Esophagus muscularis mucosa (tissue), 4 donors: ENCODE measurements around the gene IP6K3. TPM values are rescaled to one million over a fixed set of nuclear protein-coding genes. Genes with fewer than 3 reads are reported as not detected.
A peak's percentile ranks its signal among the peaks of the same experiment; 100 is the strongest.

ENCODE experiments used
- DNase-seq: peaks from one replicate; pipeline ENCODE4 v3.0.0-alpha.2; 2017; ENCODE audit errors: extremely low spot score
- H3K27ac ChIP-seq, 4 donors: fragments of 200-600 bp; sonication (generic); replicated peaks in 1 of 4; 1 replicate in 3 of 4; 2 replicates in 1 of 4; pipeline ENCODE4 v1.5.1; 2016 to 2019; ENCODE audit warnings: mild to moderate bottlenecking in 1 of 4
- H3K27me3 ChIP-seq, 4 donors: fragments of 200-600 bp; sonication (generic); one replicate each; pipeline versions ENCODE4 v1.5.1 to v1.6.0; 2016 to 2019
- H3K36me3 ChIP-seq, 4 donors: fragments of 200-600 bp; sonication (generic); one replicate each; pipeline ENCODE4 v1.5.1; 2016 to 2019
- H3K4me1 ChIP-seq, 4 donors: fragments of 200-600 bp; sonication (generic); one replicate each; pipeline ENCODE4 v1.5.1; 2016 to 2019
- H3K4me3 ChIP-seq, 4 donors: fragments of 200-600 bp; sonication (generic); 1 replicate in 2 of 4; 2 replicates in 2 of 4; pipeline ENCODE4 v1.5.1; 2016 to 2019; ENCODE audit warnings: mild to moderate bottlenecking in 4 of 4, moderate library complexity in 1 of 4
- H3K9me3 ChIP-seq, 4 donors: fragments of 200-600 bp; sonication (generic); 1 replicate in 3 of 4; 2 replicates in 1 of 4; pipeline ENCODE4 v1.5.1; 2016 to 2019
- CTCF ChIP-seq, 3 experiments: fragments of 200-600 bp in 2 of 3; fragments of 450-650 bp in 1 of 3; sonication (generic) in 2 of 3; IDR thresholded peaks; one replicate each; pipeline ENCODE4 v1.5.1; 2017 to 2019; ENCODE audit warnings: antibody characterized with exemption in 3 of 3, mild to moderate bottlenecking in 2 of 3, moderate library complexity in 1 of 3
- EP300 ChIP-seq: sonication (generic); formaldehyde crosslinking; IDR thresholded peaks from one replicate; pipeline ENCODE4 v1.6.1; 2017; ENCODE audit warnings: antibody characterized with exemption
- POLR2A ChIP-seq: fragments of 450-650 bp; IDR thresholded peaks from one replicate; pipeline ENCODE4 v1.6.1; 2017; ENCODE audit warnings: antibody characterized with exemption, moderate library complexity, mild to moderate bottlenecking, low read depth
- POLR2AphosphoS5 ChIP-seq, 2 donors: sonication (generic); formaldehyde crosslinking; IDR thresholded peaks; one replicate each; pipeline ENCODE4 v1.6.1; 2017; ENCODE audit warnings: antibody characterized with exemption in 2 of 2
- WGBS: methylation state at CpG from one replicate; pipeline ENCODE4 v1.1.5; 2018; 5-methylcytosine and 5-hydroxymethylcytosine counted together
- intact Hi-C: fragments of 100-400 bp; cut with DNase I; formaldehyde crosslinking; loops from one replicate; pipeline ENCODE4 v1.15.1; 2023
- total RNA-seq, 4 donors: library from RNA; depleted of rRNA; stranded (reverse); fragments of >200 nt; gene quantifications; one replicate each; pipeline versions ENCODE4 v1.1.0 to v1.2.1, GENCODE V29; 2016

The IP6K3 gene
- total RNA-seq, 4 donors from 2014 or later: 1.2 to 2.8 (median 1.7) TPM

GRCh38 chr6:33713786-33714185 is 32.9 kb downstream of the IP6K3 start:
- Histone ChIP-seq H3K4me1 (peaks cover 22 to 34% (median 30%) of the 10 kb centered on the region in 4 donors), H3K9me3 (no peaks in the 10 kb centered on the region), H3K27me3 (no peaks in the 10 kb centered on the region), H3K36me3 (peaks cover 0 to 6% (median 1%) of the 10 kb centered on the region in 4 donors), H3K27ac (no peak overlapping the region), H3K4me3 (no peak overlapping the region)
- no peak for TF ChIP-seq POLR2A
- TF ChIP-seq CTCF (IDR thresholded peaks at IDR 0.05): no peak
- TF ChIP-seq POLR2AphosphoS5 (IDR thresholded peaks at IDR 0.05): no peak
- TF ChIP-seq EP300: no peak
- 81% methylated on average over 2 of the region's 2 CpGs for WGBS
- DNase-seq: no peak
- intact Hi-C loops: no loop called here

- H3K9me3 ChIP-seq: no peaks in the 10 kb centered on the region
- H3K4me1 ChIP-seq: peaks cover 22 to 29% (median 25%) of the 10 kb centered on the region in 4 donors
- 83% methylated on average over 3 of the region's 3 CpGs for WGBS
- peaks cover 0 to 14% (median 6%) of the 10 kb centered on the region in 4 donors for H3K36me3 ChIP-seq
- no peak for DNase-seq
- no peak for TF ChIP-seq POLR2AphosphoS5 (IDR thresholded peaks at IDR 0.05)
- no peak for TF ChIP-seq EP300
- no peak for TF ChIP-seq CTCF (IDR thresholded peaks at IDR 0.05)
- no peak for TF ChIP-seq POLR2A
- H3K27ac ChIP-seq: no peak overlapping the region
- intact Hi-C loops: no loop called here
- no peaks in the 10 kb centered on the region for H3K27me3 ChIP-seq
- H3K4me3 ChIP-seq: no peak overlapping the region
Measured at GRCh38 chr6:33712914-33713313, 33.8 kb downstream of the IP6K3 start.

- no peaks in the 10 kb centered on the region for H3K9me3 ChIP-seq
- peak; percentile 98 for DNase-seq
- intact Hi-C loops: no loop called here
- TF ChIP-seq POLR2AphosphoS5 (IDR thresholded peaks at IDR 0.05) (peak; percentile 88 to 94), EP300 (no peak), POLR2A (peak; percentile 57), CTCF (IDR thresholded peaks at IDR 0.05) (peak; percentile 60 to 73 (median 68))
- H3K4me1 ChIP-seq: peaks cover 18 to 23% (median 20%) of the 10 kb centered on the region in 4 donors
- peak within 1 kb of the TSS; percentile 73 to 92 (median 84) for H3K4me3 ChIP-seq
- peaks cover 0 to 28% (median 8%) of the 10 kb centered on the region in 4 donors for H3K36me3 ChIP-seq
- H3K27me3 ChIP-seq: no peaks in the 10 kb centered on the region
- peak within 1 kb of the TSS; percentile 91 to 96 (median 94) for H3K27ac ChIP-seq
- under 1% methylated on average over 30 of the region's 73 CpGs for WGBS
Measured at GRCh38 chr6:33711140-33712129, 35.3 kb downstream of the IP6K3 start, which contains the start of gene UQCC2. Gene UQCC2 (minus strand): TSS chr6:33711700. CDS start chr6:33711686, 14 bp downstream.

GRCh38 chr6:33710296-33711121 is 36.2 kb downstream of the IP6K3 start:
- intact Hi-C loops: no loop called here

More at GRCh38 chr6:33710296-33711121, 36.2 kb downstream of the IP6K3 start:
- WGBS: 83% methylated on average over 15 of the region's 15 CpGs
- H3K9me3 ChIP-seq: no peaks in the 10 kb centered on the region
- H3K27me3 ChIP-seq: no peaks in the 10 kb centered on the region
- H3K4me1 ChIP-seq: peaks cover 18 to 23% (median 20%) of the 10 kb centered on the region in 4 donors
- DNase-seq: no peak
- H3K36me3 ChIP-seq: peaks cover 0 to 28% (median 8%) of the 10 kb centered on the region in 4 donors
- TF ChIP-seq POLR2A: no peak
- no peak for TF ChIP-seq CTCF (IDR thresholded peaks at IDR 0.05)
- H3K4me3 ChIP-seq: peak overlapping the region; percentile 73 to 92 (median 84)
- H3K27ac ChIP-seq: peak overlapping the region in 3 of 4 donors; percentile 91 to 95 (median 94)
